Transverse colon (tissue), 3 donors: ENCODE results near the gene AASDH.

ENCODE experiments used
- CTCF ChIP-seq, 5 experiments: fragments of 200-600 bp in 3 of 5; fragments of 450-650 bp in 2 of 5; sonication (generic) in 3 of 5; IDR thresholded peaks; 1 replicate in 2 of 5; 2 replicates in 3 of 5; pipeline ENCODE4 v1.5.1; 2016 to 2017; ENCODE audit warnings: antibody characterized with exemption in 5 of 5, inconsistent platforms in 3 of 5, mild to moderate bottlenecking in 2 of 5, moderate library complexity in 1 of 5
- POLR2A ChIP-seq: fragments of 450-650 bp; IDR thresholded peaks from one replicate; pipeline ENCODE4 v1.6.1; 2016; ENCODE audit warnings: antibody characterized with exemption, mild to moderate bottlenecking, moderate library complexity

GRCh38 chr4:56321251-56321650 is 66.0 kb downstream of the AASDH start:
- TF ChIP-seq POLR2A (no peak), CTCF (IDR thresholded peaks at IDR 0.05) (no peak)
